Measurements from ENCODE around the gene ZNF254. TPM values are rescaled to one million over a fixed set of nuclear protein-coding genes. Genes with fewer than 3 reads are reported as not detected.

The ZNF254 gene
- polyA plus RNA-seq, 1 of the 3 experiments (the other 2 are of a cell fraction): 3.1 TPM

DNA sequence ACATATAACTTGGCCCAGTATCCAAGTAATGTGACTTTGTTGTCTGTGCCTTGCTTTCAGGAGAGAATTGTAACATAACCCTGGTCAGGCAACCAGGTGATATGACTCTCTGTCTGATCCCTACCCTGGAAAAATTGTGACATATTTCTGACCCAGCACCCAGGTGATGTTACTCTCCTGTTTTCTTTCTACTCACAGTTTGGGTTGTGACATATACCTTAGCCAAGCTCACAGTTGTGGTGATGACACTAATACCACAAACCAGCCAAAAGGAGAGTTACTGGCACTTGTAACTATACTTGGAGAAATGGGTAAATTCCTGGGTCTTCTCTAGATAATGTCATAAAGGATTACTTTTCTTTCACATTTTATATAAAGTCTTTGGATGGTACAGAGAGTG, 14.3 kb upstream of the ZNF254 start:
- H3K36me3 ChIP-seq (replicated peaks in 1 of 2; ENCODE audit: control insufficient read depth in 1 of 2, insufficient read depth in 2 of 2, low read length in 1 of 2): peaks cover 21 to 40% of the 10 kb centered on the region in 2 experiments
- no peaks in the 10 kb centered on the region for H3K27me3 ChIP-seq (ENCODE audit: insufficient read depth)
- no peak for TF ChIP-seq GABPA (IDR thresholded peaks at IDR 0.05; ENCODE audit: low read depth)
- TF ChIP-seq TEAD4 (IDR thresholded peaks at IDR 0.05; ENCODE audit: borderline replicate concordance, insufficient read depth): no peak
- TF ChIP-seq GATA2 (CRISPR knock-in tag; IDR thresholded peaks at IDR 0.05): no peak
- TF ChIP-seq TAF1 (IDR thresholded peaks at IDR 0.05; ENCODE audit: borderline replicate concordance, low read depth, low read length): no peak
- TF ChIP-seq SIN3A (IDR thresholded peaks at IDR 0.05; ENCODE audit: borderline replicate concordance, low read depth, low read length): no peak
- no peak for TF ChIP-seq FOXM1 (IDR thresholded peaks at IDR 0.05; ENCODE audit: low read depth)
- no peak for TF ChIP-seq FOXJ3 (CRISPR knock-in tag; IDR thresholded peaks at IDR 0.05)
- TF ChIP-seq, protein P1, sequence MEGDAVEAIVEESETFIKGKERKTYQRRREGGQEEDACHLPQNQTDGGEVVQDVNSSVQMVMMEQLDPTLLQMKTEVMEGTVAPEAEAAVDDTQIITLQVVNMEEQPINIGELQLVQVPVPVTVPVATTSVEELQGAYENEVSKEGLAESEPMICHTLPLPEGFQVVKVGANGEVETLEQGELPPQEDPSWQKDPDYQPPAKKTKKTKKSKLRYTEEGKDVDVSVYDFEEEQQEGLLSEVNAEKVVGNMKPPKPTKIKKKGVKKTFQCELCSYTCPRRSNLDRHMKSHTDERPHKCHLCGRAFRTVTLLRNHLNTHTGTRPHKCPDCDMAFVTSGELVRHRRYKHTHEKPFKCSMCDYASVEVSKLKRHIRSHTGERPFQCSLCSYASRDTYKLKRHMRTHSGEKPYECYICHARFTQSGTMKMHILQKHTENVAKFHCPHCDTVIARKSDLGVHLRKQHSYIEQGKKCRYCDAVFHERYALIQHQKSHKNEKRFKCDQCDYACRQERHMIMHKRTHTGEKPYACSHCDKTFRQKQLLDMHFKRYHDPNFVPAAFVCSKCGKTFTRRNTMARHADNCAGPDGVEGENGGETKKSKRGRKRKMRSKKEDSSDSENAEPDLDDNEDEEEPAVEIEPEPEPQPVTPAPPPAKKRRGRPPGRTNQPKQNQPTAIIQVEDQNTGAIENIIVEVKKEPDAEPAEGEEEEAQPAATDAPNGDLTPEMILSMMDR (IDR thresholded peaks at IDR 0.05): no peak
- TF ChIP-seq, protein P2, sequence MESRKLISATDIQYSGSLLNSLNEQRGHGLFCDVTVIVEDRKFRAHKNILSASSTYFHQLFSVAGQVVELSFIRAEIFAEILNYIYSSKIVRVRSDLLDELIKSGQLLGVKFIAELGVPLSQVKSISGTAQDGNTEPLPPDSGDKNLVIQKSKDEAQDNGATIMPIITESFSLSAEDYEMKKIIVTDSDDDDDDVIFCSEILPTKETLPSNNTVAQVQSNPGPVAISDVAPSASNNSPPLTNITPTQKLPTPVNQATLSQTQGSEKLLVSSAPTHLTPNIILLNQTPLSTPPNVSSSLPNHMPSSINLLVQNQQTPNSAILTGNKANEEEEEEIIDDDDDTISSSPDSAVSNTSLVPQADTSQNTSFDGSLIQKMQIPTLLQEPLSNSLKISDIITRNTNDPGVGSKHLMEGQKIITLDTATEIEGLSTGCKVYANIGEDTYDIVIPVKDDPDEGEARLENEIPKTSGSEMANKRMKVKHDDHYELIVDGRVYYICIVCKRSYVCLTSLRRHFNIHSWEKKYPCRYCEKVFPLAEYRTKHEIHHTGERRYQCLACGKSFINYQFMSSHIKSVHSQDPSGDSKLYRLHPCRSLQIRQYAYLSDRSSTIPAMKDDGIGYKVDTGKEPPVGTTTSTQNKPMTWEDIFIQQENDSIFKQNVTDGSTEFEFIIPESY (IDR thresholded peaks at IDR 0.05; ENCODE audit: borderline replicate concordance, low read depth): no peak
- no peak for TF ChIP-seq RAD21 (IDR thresholded peaks at IDR 0.05; ENCODE audit: low read length)
- no peak for DNase-seq
- H3K79me2 ChIP-seq (ENCODE audit: insufficient read depth): no peaks in the 10 kb centered on the region
- no peak overlapping the region for H3K4me2 ChIP-seq
- no peaks in the 10 kb centered on the region for H3K9me2 ChIP-seq
- H3F3A ChIP-seq (replicated peaks; ENCODE audit: insufficient read depth): no peaks in the 10 kb centered on the region
- H3K4me3 ChIP-seq (ENCODE audit: low read depth in 2 of 2, low read length in 1 of 2): no peak overlapping the region
- H4K20me1 ChIP-seq (ENCODE audit: insufficient read depth): no peaks in the 10 kb centered on the region
- no peaks in the 10 kb centered on the region for H3K9me3 ChIP-seq
- no peak overlapping the region for H3K27ac ChIP-seq (ENCODE audit: low read depth in 2 of 2, low read length in 1 of 2)
- no peak overlapping the region for H3K9ac ChIP-seq
- ChIA-PET CTCF (no interaction called here), POLR2A (no interaction called here)
- H3K4me1 ChIP-seq (ENCODE audit: control insufficient read depth in 1 of 2, insufficient read depth in 2 of 2, low read depth in 1 of 2, low read length in 1 of 2): no peaks in the 10 kb centered on the region
- no peak overlapping the region for H2AFZ ChIP-seq (ENCODE audit: low read depth)

DNA sequence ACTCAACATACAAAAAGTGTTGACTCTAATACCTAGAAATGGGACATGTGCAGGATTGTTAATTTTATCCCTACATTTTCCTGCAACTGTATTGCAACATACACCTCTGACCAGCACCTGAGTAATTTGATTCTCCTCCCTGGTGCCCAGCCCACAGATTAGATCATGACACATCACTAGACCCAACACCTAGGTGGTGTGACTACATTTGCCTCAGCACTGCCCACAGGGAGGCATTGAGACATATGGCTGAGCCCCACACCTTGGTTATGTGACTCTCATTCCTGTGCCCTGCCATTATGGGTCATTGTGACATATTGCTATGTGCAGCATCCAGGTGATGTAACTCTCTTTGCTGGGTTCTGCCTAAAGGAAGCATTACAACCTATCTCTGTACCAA, 13.2 kb upstream of the ZNF254 start:
- no peak overlapping the region for H3K4me3 ChIP-seq (ENCODE audit: low read depth in 2 of 2, low read length in 1 of 2)
- H3K9ac ChIP-seq: no peak overlapping the region
- TF ChIP-seq GATA2 (CRISPR knock-in tag; IDR thresholded peaks at IDR 0.05) (no peak), RXRA (IDR thresholded peaks at IDR 0.05; ENCODE audit: borderline replicate concordance, low read depth) (no peak), POLR2AphosphoS5 (IDR thresholded peaks at IDR 0.05; ENCODE audit: low read depth, low read length) (no peak), NRF1 (IDR thresholded peaks at IDR 0.05; ENCODE audit: low read depth, low read length) (no peak), RFX5 (IDR thresholded peaks at IDR 0.05; ENCODE audit: low read length) (no peak), YY1 (IDR thresholded peaks at IDR 0.05; ENCODE audit: low read depth) (no peak), FOXM1 (IDR thresholded peaks at IDR 0.05; ENCODE audit: low read depth) (no peak), SMC3 (IDR thresholded peaks at IDR 0.05; ENCODE audit: low read depth, low read length) (no peak), MXI1 (IDR thresholded peaks at IDR 0.05; ENCODE audit: low read depth, low read length) (no peak), EZH2phosphoT487 (IDR thresholded peaks at IDR 0.05; ENCODE audit: borderline replicate concordance, low read depth) (no peak), NFIC (IDR thresholded peaks at IDR 0.05; ENCODE audit: borderline replicate concordance) (no peak), SIN3A (IDR thresholded peaks at IDR 0.05; ENCODE audit: borderline replicate concordance, low read depth, low read length) (no peak), FOSL2 (IDR thresholded peaks at IDR 0.05; ENCODE audit: borderline replicate concordance, low read depth) (no peak), TCF12 (IDR thresholded peaks at IDR 0.05) (no peak)
- TF ChIP-seq, protein P3, sequence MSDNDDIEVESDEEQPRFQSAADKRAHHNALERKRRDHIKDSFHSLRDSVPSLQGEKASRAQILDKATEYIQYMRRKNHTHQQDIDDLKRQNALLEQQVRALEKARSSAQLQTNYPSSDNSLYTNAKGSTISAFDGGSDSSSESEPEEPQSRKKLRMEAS (IDR thresholded peaks at IDR 0.05; ENCODE audit: low read depth): no peak
- TF ChIP-seq, protein P4, sequence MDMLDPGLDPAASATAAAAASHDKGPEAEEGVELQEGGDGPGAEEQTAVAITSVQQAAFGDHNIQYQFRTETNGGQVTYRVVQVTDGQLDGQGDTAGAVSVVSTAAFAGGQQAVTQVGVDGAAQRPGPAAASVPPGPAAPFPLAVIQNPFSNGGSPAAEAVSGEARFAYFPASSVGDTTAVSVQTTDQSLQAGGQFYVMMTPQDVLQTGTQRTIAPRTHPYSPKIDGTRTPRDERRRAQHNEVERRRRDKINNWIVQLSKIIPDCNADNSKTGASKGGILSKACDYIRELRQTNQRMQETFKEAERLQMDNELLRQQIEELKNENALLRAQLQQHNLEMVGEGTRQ (IDR thresholded peaks at IDR 0.05; ENCODE audit: borderline replicate concordance, low read depth, low read length): no peak
- H2AFZ ChIP-seq (ENCODE audit: low read depth): no peak overlapping the region
- ChIA-PET POLR2A (no interaction called here), CTCF (no interaction called here)
- no peaks in the 10 kb centered on the region for H3F3A ChIP-seq (replicated peaks; ENCODE audit: insufficient read depth)
- no peaks in the 10 kb centered on the region for H3K79me2 ChIP-seq (ENCODE audit: insufficient read depth)
- no peaks in the 10 kb centered on the region for H3K9me3 ChIP-seq
- H3K4me1 ChIP-seq (ENCODE audit: control insufficient read depth in 1 of 2, insufficient read depth in 2 of 2, low read depth in 1 of 2, low read length in 1 of 2): no peaks in the 10 kb centered on the region
- H4K20me1 ChIP-seq (ENCODE audit: insufficient read depth): no peaks in the 10 kb centered on the region
- H3K27me3 ChIP-seq (ENCODE audit: insufficient read depth): no peaks in the 10 kb centered on the region
- no peak for DNase-seq
- no peak overlapping the region for H3K4me2 ChIP-seq
- peaks cover 19 to 32% of the 10 kb centered on the region in 2 experiments for H3K36me3 ChIP-seq (replicated peaks in 1 of 2; ENCODE audit: control insufficient read depth in 1 of 2, insufficient read depth in 2 of 2, low read length in 1 of 2)
- H3K9me2 ChIP-seq: no peaks in the 10 kb centered on the region
- H3K27ac ChIP-seq (ENCODE audit: low read depth in 2 of 2, low read length in 1 of 2): no peak overlapping the region

Data from SK-N-SH (cell line).